NCI-H1048 (cell line): ENCODE data around the gene MDM4.
A peak's percentile ranks its signal among the peaks of the same experiment; 100 is the strongest.
"Not testable (repeated sequence)": the region's sequence is repeated elsewhere in the genome, so short reads cannot be mapped to it uniquely, and the experiment has no call there.

Experiments used
- DNase-seq: peaks from one replicate; lab custom pipeline; 2025; lab: John Stamatoyannopoulos, UW

Gene MDM4

GRCh38 chr1:204516180-204516879, at the start of gene MDM4:
Gene MDM4 (plus strand): TSS chr1:204516406. CDS start chr1:204525519, 9,113 bp downstream.
- peak; percentile 98 for DNase-seq

- no peak for DNase-seq
These were observed 49.5 kb upstream of the MDM4 start for GRCh38 chr1:204466416-204467405.

DNA sequence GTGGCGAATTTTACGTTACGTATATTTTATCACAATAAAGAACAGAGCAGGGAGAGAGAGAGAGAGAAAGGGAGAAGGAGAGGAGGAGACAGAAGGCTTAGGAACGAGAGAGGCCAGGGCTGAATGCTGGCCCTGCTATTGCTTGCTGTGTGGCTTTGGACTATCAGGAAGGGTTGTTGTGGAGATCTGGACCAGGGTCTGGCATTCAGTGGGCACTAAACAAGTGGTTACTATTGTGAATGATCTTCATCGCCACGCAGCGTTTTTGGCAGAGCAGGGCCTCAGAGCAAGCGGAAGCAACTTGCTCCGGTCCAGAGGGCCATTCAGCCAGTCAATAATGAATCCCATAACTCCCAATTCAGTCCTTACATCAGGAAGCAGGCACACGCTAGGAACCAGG, 48.0 kb upstream of the MDM4 start:
- no peak for DNase-seq

DNA sequence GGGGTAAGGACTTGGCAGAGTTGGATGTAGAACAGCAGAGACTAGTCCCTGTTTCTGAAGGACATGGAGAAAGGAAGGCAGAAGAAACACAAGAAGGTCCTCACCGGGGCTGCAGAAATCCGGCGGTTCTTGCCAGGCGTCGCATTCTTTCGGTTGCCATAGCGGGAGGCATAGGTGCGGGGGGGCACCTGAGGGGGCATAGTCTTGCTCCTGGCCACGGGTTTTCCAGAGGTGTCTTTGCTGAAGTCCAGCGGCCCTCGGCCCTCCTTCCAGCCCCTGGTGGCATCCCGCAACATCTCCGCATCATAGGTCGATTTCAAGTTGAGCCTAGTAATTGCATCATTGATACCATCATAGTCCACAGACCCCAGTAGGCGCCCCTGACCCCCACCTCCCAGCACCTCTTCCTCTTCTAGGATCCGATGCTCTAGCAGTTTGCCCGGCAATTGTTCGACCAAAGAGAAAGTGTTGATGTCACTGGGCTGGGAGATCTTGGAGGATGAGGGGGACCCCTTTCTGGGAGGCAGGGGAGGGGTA, 47.4 kb upstream of the MDM4 start:
- DNase-seq = no peak

GRCh38 chr1:204469304-204469703, 46.9 kb upstream of the MDM4 start:
- DNase-seq = no peak

- no peak for DNase-seq
These were observed 44.5 kb upstream of the MDM4 start for GRCh38 chr1:204471687-204472086.

GRCh38 chr1:204472660-204473059, 43.5 kb upstream of the MDM4 start:
- no peak for DNase-seq

- DNase-seq = no peak
These were observed 42.7 kb upstream of the MDM4 start for GRCh38 chr1:204473400-204473965.

GRCh38 chr1:204475656-204476432, 40.4 kb upstream of the MDM4 start:
- no peak for DNase-seq

DNA sequence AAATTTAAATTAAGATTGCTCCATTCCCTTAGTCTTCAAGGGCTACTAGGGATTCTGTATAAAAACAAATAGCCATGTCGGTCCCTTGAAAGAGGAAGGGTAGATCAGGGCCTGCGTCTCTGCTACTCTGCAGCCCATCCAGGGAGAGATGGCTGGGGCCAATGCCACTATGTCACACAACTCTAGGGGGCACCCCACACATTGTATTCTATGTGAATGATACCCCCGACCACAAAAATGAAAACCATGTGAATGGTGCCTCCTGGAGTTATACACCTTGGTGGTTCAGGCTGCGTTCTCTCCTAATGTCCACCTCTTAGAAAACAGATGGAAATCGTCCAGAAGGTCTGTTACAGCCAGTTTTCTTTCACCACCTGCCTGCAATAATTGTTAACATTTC, 39.6 kb upstream of the MDM4 start:
- no peak for DNase-seq

DNA sequence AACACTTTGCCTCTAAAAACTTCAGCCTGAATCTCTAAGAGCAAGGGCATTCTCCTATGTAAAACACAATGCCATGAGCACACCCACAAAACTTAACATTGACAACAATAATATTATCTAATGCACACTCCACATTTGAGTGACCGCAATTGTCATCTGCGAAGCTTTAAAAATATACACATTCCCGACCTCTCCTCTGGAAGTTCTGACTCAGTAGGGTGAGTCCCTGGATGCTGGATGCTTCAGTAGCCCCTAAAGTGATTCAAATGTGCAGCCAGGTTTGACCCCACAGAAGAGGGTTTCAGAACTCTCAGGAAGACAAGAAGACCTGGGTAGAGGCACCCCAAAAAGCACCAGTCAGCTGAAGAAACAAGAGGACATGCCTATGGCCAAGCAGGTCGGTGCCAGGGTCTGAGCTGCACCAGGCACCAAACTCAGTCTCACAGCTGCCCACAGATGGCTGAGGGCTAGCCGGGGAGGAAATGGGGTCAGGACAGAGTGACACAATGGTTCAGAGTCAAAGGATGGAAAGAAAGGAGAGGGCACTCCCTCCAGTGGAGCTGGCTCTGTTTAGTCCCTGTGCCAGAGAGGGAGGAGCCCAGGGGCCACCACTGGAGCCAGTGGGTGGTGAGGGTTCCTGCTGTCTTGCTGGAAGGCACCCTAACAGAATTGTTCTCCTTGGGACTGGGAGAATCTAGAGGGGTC, 39.0 kb upstream of the MDM4 start:
- no peak for DNase-seq

DNA sequence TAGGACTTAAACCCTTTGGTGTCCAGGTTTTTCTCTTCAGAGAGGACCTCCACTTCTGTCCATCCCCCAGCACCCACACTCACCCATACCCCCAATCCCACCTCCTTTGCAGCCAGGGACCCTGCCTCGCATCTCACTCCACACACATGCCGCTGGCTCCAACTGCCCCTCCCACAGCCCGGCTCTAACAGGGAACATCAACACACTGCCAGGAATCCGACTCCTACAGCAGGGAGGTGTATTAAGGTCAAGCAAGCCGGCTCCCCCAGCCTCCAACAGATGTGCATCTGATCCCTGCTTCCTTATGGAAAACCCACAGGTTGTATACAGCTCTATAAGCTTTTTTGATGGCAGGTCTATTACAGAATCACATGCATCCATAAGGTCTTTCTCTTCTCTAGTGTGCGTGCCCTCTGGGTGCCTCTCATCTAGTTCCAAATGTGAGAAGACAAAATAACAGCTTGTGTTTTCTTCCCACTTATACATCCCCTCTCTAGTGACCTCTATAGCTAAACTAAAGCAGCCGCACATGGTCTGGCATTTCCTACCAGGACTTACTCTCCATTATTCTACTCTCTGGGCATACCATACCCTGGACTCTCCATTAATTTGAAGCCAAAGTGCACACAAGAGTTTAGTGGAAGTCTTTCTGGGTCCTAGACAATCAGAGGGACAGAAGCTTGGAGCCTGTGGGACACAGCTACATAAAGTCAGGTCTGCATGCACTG, 37.9 kb upstream of the MDM4 start:
- DNase-seq = no peak

- DNase-seq = no peak
These were observed 37.3 kb upstream of the MDM4 start for GRCh38 chr1:204478921-204479320.

DNA sequence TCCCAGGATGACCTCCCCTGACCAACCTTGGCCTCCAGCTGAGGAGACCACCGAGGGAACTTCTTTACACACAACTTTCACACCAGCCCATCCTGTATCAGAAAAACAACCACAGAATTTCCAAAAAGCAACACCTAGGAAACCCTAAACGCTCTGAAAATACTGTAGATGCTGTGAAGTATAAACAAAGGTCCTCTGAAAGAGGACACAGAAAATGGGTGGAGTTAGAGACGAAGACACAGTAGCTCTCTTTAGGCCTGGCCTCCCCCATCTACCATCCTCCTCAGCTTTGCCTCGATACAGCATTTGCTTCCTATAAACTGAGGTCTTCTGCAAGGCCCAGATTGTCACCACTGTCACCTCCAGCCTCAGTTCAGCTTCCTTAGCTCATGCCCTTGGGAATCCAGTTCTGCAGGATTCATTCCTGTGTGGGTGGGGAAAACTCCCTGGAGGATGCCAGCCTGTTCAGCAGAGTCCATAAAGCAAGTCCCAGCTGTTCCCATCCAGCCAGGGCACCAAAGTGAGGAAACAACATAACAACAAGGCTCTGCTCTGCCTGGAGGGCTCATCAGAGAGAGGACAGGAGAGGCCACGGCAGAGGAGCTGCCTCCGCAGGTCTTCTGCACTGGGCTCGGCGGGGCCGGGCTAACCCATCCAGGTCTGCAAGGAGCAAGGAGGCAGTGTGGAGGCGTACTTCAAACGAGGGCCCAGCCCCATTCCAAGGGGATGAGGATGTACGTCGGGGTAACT, 36.6 kb upstream of the MDM4 start:
- no peak for DNase-seq

GRCh38 chr1:204480515-204480914, 35.7 kb upstream of the MDM4 start:
- no peak for DNase-seq

- no peak for DNase-seq
These were observed 32.4 kb upstream of the MDM4 start for GRCh38 chr1:204483791-204484190.

DNA sequence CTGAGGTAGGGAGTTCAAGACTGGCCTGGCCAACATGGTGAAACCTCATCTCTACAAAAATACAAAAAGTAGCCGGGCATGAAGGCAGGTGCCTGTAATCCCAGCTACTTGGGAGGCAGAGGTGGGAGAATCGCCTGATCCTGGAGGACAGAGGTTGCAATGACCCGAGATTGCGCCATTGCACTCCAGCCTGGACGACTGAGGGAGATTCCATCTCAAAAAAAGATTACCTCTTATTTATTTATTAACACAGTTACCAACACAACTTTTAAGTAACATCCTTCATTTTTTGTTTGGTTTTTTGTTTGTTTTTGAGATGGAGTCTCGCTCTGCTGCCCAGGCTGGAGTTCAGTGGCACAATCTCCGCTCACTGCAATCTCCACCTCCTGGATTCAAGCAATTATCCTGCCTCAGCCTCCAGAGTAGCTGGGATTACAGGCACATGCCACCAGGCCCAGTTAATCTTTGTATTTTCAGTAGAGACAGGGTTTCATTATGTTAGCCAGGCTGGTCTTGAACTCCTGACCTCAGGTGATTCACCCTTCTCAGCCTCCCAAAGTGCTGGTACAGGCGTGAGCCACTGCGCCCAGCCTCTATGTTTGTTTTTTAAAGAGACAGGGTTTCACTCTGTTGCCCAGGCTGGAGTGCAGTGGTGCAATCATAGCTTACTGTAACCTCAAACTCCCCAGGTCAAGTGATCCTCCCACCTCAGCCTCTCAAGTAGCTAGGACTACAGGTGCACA, 29.5 kb upstream of the MDM4 start:
- DNase-seq = not testable (repeated sequence)

DNA sequence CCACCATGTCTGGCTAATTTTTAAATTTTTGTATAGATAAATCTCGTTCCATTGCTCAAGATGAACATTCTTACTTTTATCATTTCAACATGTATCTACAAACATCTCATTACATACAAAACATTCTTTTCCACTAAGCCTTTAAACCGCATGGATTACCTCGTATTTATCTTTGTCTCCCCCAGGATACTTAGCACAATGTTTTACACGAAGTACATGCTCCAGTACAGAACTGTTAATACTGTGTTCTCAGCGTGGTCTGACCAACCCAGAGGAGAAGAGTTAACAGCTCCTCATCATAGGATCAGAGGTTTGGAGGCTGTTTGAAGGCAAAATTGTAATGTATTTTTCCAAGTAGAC, 29.0 kb upstream of the MDM4 start:
- DNase-seq = no peak

- DNase-seq = no peak
These were observed 24.6 kb upstream of the MDM4 start for GRCh38 chr1:204491655-204492054.
